ENCODE measurements around the gene OGFRL1.
"Not testable (repeated sequence)": the region's sequence is repeated elsewhere in the genome, so short reads cannot be mapped to it uniquely, and the experiment has no call there.

Gene OGFRL1

DNA sequence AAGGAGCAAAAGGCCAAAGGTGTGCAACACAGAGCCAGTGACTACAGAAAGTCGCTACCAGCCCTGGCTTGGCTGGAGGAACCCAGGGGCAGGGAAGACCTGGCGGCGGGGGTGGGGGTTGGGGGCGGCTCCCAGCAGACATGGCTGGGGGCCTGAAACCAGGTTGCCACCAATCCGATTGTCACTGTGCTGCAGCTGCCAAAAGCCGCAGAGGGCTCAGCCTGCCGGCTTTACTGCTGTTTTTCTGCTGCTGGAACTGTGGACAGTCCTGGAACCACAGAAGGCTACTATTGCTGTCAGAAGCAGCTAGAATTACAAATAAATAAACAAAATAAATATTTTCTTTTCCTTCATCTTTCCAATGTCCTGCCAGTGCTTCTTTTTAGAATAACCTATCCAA, 25.7 kb upstream of the OGFRL1 start:
- no peak for ATAC-seq
- TF ChIP-seq ZNF70 (CRISPR knock-in tag; IDR thresholded peaks at IDR 0.05) (no peak), ZNF565 (CRISPR knock-in tag; conservative IDR thresholded peaks at IDR 0.05; ENCODE audit: low read depth) (no peak), BACH2 (CRISPR knock-in tag; IDR thresholded peaks at IDR 0.05; ENCODE audit: borderline replicate concordance) (no peak), CSDC2 (CRISPR knock-in tag; IDR thresholded peaks at IDR 0.05) (no peak), TOX (CRISPR knock-in tag; IDR thresholded peaks at IDR 0.05; ENCODE audit: borderline replicate concordance) (no peak), ZC3H10 (CRISPR knock-in tag; IDR thresholded peaks at IDR 0.05) (no peak), ZFP3 (CRISPR knock-in tag; IDR thresholded peaks at IDR 0.05) (no peak), RARB (CRISPR knock-in tag; IDR thresholded peaks at IDR 0.05) (no peak), GLIS3 (CRISPR knock-in tag; IDR thresholded peaks at IDR 0.05) (no peak), PPARA (CRISPR knock-in tag; IDR thresholded peaks at IDR 0.05; ENCODE audit: borderline replicate concordance) (no peak), ESRRG (CRISPR knock-in tag; IDR thresholded peaks at IDR 0.05) (no peak), OSR1 (CRISPR knock-in tag; IDR thresholded peaks at IDR 0.05) (no peak), SNAI2 (CRISPR knock-in tag; IDR thresholded peaks at IDR 0.05) (no peak)
- TF ChIP-seq, protein P1, sequence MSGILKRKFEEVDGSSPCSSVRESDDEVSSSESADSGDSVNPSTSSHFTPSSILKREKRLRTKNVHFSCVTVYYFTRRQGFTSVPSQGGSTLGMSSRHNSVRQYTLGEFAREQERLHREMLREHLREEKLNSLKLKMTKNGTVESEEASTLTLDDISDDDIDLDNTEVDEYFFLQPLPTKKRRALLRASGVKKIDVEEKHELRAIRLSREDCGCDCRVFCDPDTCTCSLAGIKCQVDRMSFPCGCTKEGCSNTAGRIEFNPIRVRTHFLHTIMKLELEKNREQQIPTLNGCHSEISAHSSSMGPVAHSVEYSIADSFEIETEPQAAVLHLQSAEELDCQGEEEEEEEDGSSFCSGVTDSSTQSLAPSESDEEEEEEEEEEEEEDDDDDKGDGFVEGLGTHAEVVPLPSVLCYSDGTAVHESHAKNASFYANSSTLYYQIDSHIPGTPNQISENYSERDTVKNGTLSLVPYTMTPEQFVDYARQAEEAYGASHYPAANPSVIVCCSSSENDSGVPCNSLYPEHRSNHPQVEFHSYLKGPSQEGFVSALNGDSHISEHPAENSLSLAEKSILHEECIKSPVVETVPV (CRISPR knock-in tag; IDR thresholded peaks at IDR 0.05), result no peak
- TF ChIP-seq, protein P2, sequence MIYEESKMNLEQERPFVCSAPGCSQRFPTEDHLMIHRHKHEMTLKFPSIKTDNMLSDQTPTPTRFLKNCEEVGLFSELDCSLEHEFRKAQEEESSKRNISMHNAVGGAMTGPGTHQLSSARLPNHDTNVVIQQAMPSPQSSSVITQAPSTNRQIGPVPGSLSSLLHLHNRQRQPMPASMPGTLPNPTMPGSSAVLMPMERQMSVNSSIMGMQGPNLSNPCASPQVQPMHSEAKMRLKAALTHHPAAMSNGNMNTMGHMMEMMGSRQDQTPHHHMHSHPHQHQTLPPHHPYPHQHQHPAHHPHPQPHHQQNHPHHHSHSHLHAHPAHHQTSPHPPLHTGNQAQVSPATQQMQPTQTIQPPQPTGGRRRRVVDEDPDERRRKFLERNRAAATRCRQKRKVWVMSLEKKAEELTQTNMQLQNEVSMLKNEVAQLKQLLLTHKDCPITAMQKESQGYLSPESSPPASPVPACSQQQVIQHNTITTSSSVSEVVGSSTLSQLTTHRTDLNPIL (CRISPR knock-in tag; IDR thresholded peaks at IDR 0.05; ENCODE audit: low read depth), result no peak

DNA sequence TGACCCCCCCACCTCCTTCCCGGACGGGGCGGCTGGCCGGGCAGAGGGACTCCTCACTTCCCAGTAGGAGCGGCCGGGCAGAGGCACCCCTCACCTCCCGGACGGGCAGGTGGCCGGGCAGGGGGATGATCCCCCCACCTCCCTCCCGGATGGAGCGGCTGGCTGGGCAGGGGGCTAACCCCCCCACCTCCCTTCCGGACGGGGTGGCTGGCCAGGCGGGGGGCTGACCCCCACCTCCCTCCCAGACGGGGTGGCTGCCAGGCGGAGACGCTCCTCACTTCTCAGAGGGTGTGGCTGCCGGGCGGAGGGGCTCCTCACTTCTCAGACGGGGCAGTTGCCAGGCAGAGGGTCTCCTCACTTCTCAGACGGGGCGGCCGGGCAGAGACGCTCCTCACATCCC, 22.2 kb upstream of the OGFRL1 start:
- ATAC-seq, result not testable (repeated sequence)

DNA sequence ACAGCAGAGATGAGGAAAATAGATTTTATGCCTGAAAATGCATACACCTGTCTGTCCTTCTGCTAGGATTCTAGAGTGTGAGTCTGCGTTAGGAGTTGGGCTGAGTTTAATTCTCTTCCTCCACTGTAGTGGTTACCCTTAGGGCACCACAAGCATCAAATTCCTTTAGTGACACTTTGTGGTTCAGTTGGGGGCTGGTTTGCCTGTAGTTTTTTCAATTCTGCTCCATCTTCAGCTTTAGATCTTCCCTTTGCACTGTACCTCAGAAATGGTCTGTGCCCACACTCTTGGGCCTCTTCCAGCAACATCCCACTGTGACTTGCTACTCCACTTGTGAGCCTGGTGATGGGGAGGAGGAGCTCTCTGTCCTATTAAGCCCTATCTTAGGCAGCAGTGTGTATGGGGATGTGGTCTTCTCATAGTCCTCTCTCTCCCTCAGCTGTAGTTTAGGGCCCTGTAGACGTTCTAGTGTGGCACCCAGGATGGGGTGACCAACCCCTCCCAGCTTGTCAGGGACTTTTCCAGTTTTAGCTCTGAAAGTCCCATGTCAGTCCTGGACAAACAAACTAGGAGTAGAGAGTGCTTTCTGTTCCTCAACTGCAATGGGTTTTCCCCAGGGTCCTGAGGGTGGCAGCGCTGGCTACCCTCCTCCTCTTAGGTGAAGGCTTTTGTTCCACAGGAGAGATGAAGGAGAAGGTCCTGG, 19.7 kb upstream of the OGFRL1 start:
- no peak for ATAC-seq
- TF ChIP-seq CSDC2 (CRISPR knock-in tag; IDR thresholded peaks at IDR 0.05), result no peak
- TF ChIP-seq, protein P3, sequence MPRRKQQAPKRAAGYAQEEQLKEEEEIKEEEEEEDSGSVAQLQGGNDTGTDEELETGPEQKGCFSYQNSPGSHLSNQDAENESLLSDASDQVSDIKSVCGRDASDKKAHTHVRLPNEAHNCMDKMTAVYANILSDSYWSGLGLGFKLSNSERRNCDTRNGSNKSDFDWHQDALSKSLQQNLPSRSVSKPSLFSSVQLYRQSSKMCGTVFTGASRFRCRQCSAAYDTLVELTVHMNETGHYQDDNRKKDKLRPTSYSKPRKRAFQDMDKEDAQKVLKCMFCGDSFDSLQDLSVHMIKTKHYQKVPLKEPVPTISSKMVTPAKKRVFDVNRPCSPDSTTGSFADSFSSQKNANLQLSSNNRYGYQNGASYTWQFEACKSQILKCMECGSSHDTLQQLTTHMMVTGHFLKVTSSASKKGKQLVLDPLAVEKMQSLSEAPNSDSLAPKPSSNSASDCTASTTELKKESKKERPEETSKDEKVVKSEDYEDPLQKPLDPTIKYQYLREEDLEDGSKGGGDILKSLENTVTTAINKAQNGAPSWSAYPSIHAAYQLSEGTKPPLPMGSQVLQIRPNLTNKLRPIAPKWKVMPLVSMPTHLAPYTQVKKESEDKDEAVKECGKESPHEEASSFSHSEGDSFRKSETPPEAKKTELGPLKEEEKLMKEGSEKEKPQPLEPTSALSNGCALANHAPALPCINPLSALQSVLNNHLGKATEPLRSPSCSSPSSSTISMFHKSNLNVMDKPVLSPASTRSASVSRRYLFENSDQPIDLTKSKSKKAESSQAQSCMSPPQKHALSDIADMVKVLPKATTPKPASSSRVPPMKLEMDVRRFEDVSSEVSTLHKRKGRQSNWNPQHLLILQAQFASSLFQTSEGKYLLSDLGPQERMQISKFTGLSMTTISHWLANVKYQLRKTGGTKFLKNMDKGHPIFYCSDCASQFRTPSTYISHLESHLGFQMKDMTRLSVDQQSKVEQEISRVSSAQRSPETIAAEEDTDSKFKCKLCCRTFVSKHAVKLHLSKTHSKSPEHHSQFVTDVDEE (CRISPR knock-in tag; IDR thresholded peaks at IDR 0.05), result no peak
- TF ChIP-seq TOX (CRISPR knock-in tag; IDR thresholded peaks at IDR 0.05; ENCODE audit: borderline replicate concordance), result no peak
- TF ChIP-seq, protein P4, sequence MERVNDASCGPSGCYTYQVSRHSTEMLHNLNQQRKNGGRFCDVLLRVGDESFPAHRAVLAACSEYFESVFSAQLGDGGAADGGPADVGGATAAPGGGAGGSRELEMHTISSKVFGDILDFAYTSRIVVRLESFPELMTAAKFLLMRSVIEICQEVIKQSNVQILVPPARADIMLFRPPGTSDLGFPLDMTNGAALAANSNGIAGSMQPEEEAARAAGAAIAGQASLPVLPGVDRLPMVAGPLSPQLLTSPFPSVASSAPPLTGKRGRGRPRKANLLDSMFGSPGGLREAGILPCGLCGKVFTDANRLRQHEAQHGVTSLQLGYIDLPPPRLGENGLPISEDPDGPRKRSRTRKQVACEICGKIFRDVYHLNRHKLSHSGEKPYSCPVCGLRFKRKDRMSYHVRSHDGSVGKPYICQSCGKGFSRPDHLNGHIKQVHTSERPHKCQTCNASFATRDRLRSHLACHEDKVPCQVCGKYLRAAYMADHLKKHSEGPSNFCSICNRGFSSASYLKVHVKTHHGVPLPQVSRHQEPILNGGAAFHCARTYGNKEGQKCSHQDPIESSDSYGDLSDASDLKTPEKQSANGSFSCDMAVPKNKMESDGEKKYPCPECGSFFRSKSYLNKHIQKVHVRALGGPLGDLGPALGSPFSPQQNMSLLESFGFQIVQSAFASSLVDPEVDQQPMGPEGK (CRISPR knock-in tag; IDR thresholded peaks at IDR 0.05; ENCODE audit: borderline replicate concordance), result no peak

DNA sequence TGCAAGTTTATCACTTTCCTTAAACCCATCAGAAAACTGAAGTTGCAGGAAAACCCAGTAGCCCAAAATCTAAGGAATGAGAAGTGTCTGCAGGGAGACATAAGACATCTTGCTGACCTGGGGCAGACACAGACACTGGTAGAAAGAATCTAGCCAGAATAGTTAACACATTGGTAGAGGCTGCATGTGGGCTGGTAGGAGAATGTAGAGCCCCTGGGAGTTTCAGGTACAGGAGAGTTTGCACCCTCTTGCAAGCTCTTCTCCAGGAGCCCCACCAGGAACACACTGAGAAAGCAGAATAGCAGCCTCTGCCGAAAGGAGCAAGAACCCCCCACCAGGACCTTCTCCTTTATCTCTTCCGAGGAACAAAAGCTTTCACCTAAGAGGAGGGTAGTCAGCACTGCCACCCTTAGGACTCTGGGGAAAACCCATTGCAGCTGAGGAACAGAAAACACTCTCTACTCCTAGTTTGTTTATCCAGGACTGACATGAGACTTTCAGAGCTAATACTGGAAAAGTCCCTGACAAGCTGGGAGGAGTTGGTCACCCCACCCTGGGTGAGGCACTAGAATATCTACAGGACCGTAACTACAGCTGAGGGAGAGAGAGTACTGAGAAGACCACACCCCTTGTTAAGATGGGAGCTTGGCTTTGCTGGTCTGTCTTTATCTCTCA, 10.5 kb upstream of the OGFRL1 start:
- no peak for ATAC-seq

More for the DNA sequence above, 10.5 kb upstream of the OGFRL1 start:
- TF ChIP-seq SNAI2 (CRISPR knock-in tag; IDR thresholded peaks at IDR 0.05) (no peak), ZNF565 (CRISPR knock-in tag; conservative IDR thresholded peaks at IDR 0.05; ENCODE audit: low read depth) (no peak), ARNTL (CRISPR knock-in tag; IDR thresholded peaks at IDR 0.05; ENCODE audit: borderline replicate concordance, low read depth) (no peak), OSR1 (CRISPR knock-in tag; IDR thresholded peaks at IDR 0.05) (no peak), ZC3H10 (CRISPR knock-in tag; IDR thresholded peaks at IDR 0.05) (no peak), CSDC2 (CRISPR knock-in tag; IDR thresholded peaks at IDR 0.05) (no peak), ZNF70 (CRISPR knock-in tag; IDR thresholded peaks at IDR 0.05) (no peak), BACH2 (CRISPR knock-in tag; IDR thresholded peaks at IDR 0.05; ENCODE audit: borderline replicate concordance) (no peak), ZFP3 (CRISPR knock-in tag; IDR thresholded peaks at IDR 0.05) (no peak), ISL1 (CRISPR knock-in tag; IDR thresholded peaks at IDR 0.05) (no peak), TOX (CRISPR knock-in tag; IDR thresholded peaks at IDR 0.05; ENCODE audit: borderline replicate concordance) (no peak), PPARA (CRISPR knock-in tag; IDR thresholded peaks at IDR 0.05; ENCODE audit: borderline replicate concordance) (no peak), GLIS3 (CRISPR knock-in tag; IDR thresholded peaks at IDR 0.05) (no peak), TCF4 (CRISPR knock-in tag; IDR thresholded peaks at IDR 0.05; ENCODE audit: borderline replicate concordance) (no peak), RARB (CRISPR knock-in tag; IDR thresholded peaks at IDR 0.05) (no peak), ESRRG (CRISPR knock-in tag; IDR thresholded peaks at IDR 0.05) (no peak), ZFP30 (CRISPR knock-in tag; IDR thresholded peaks at IDR 0.05) (no peak)
- TF ChIP-seq, protein P2 (CRISPR knock-in tag; IDR thresholded peaks at IDR 0.05; ENCODE audit: low read depth), result no peak
- TF ChIP-seq, protein P1 (CRISPR knock-in tag; IDR thresholded peaks at IDR 0.05), result no peak

All from SK-N-SH treated with all-trans-retinoic acid at 6 μM for 48 hours (cell line).